H1 (cell line): ENCODE measurements around the gene ANAPC2. TPM values are rescaled to one million over a fixed set of nuclear protein-coding genes. Genes with fewer than 3 reads are reported as not detected.

Source experiments
- BRCA1 ChIP-seq: IDR thresholded peaks from 2 replicates; pipeline ENCODE4 v1.6.1; 2012; ENCODE audit warnings: low read depth, low read length, improper control_type of control experiment
- MAFK ChIP-seq: IDR thresholded peaks from 2 replicates; pipeline ENCODE4 v1.6.1; 2012; ENCODE audit warnings: low read depth, mild to moderate bottlenecking, improper control_type of control experiment, low read length
- RNF2 ChIP-seq: fragments of 200-900, 300-1000 bp; sonication (generic); IDR thresholded peaks from 2 replicates; pipeline ENCODE4 v1.7.1; 2016; ENCODE audit warnings: borderline replicate concordance, low read depth, mild to moderate bottlenecking, antibody characterized with exemption, low read length; ENCODE audit not compliant: poor library complexity, severe bottlenecking; ENCODE audit errors: missing control alignments
- SIN3A ChIP-seq, 2 experiments: IDR thresholded peaks in 1 of 2; conservative IDR thresholded peaks in 1 of 2; 2 replicates each; pipeline ENCODE4 v1.6.1; 2011 to 2012; ENCODE audit warnings: low read length in 2 of 2, improper control_type of control experiment in 1 of 2, low read depth in 1 of 2, mild to moderate bottlenecking in 1 of 2
- SIX5 ChIP-seq: IDR thresholded peaks from 2 replicates; pipeline ENCODE4 v1.6.1; 2011; ENCODE audit warnings: mild to moderate bottlenecking, low read depth, low read length
- SP4 ChIP-seq: IDR thresholded peaks from 2 replicates; pipeline ENCODE4 v1.6.1; 2012; ENCODE audit warnings: low read length, inconsistent platforms
- TBP ChIP-seq: IDR thresholded peaks from 2 replicates; pipeline ENCODE4 v1.6.1; 2011; ENCODE audit warnings: low read depth, low read length, improper control_type of control experiment
- YY1 ChIP-seq: IDR thresholded peaks from 2 replicates; pipeline ENCODE4 v1.6.1; 2011; ENCODE audit warnings: low read depth, mild to moderate bottlenecking, low read length
- polyA plus RNA-seq, 7 experiments: library from polyadenylated mRNA; depleted of rRNA in 3 of 7; stranded (reverse) in 5 of 7; unstranded in 2 of 7; fragments of >200 nt in 5 of 7; fragments of 200-250 nt in 2 of 7; gene quantifications; 1 replicate in 5 of 7; 2 replicates in 1 of 7; 4 replicates in 1 of 7; pipeline versions ENCODE4 v1.2.1 to v1.2.3, GENCODE V29; 2011 to 2013; ENCODE audit warnings: missing spikeins in 2 of 7, mixed read lengths in 2 of 7
- total RNA-seq: library from RNA; stranded (reverse); fragmentation: NEBNext Ultra II Directional; extraction: Animal tissue kit (Norgen Biotek cat#: 25700); gene quantifications from 2 replicates; pipeline ENCODE4 v1.2.1, GENCODE V29; 2021
- TF ChIP-seq, protein P1 (sequence below): fragments of 300-600 bp; sonication (generic); IDR thresholded peaks from 2 replicates; pipeline ENCODE4 v1.7.1; 2012; ENCODE audit warnings: low read length, moderate library complexity, mild to moderate bottlenecking, inconsistent platforms; ENCODE audit not compliant: insufficient replicate concordance
- TF ChIP-seq, protein P2 (sequence below): IDR thresholded peaks from 2 replicates; pipeline ENCODE4 v1.6.1; 2012; ENCODE audit warnings: inconsistent platforms

Gene ANAPC2
- total and polyA plus RNA-seq, 2 of the 8 experiments (the other 6 are each of a cell fraction or from before 2014, with no cell fraction given) = 30.2 to 37.7 TPM

DNA sequence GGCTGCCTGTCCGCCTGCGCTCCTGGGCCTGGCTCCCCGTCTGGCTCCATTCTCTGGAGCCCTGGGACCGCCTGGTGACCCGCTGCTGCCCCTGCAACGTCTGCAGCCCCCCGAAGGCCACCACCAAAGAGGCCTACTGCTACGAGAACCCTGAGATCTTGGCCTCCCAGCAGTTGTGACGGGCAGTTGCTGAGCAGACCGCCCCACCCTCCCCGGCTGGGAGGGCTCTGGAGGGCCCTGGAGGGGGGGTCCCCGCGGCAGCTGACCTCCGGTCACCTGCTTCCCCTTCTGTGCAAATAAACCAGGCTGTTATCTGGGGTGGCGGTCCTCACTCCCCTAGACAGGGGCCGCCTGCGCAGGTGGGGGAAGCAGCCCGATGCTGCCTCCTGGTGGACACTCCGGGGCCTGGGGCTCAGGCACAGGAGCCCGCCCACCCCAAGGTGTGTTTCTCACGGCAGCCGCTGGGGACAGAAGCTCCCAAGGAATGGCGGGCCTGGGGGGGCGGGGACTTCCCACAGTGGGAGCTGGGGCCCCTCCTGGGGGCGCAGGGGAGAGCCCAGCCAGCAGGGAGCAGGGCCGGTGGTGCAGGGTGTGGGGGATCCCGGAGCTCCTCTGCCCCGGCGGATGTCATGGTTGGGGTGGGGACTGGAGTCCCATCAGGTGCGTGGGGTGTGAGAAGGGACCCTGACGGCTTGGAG is 48.0 kb upstream of the ANAPC2 start (continued):
- TF ChIP-seq, protein P1, sequence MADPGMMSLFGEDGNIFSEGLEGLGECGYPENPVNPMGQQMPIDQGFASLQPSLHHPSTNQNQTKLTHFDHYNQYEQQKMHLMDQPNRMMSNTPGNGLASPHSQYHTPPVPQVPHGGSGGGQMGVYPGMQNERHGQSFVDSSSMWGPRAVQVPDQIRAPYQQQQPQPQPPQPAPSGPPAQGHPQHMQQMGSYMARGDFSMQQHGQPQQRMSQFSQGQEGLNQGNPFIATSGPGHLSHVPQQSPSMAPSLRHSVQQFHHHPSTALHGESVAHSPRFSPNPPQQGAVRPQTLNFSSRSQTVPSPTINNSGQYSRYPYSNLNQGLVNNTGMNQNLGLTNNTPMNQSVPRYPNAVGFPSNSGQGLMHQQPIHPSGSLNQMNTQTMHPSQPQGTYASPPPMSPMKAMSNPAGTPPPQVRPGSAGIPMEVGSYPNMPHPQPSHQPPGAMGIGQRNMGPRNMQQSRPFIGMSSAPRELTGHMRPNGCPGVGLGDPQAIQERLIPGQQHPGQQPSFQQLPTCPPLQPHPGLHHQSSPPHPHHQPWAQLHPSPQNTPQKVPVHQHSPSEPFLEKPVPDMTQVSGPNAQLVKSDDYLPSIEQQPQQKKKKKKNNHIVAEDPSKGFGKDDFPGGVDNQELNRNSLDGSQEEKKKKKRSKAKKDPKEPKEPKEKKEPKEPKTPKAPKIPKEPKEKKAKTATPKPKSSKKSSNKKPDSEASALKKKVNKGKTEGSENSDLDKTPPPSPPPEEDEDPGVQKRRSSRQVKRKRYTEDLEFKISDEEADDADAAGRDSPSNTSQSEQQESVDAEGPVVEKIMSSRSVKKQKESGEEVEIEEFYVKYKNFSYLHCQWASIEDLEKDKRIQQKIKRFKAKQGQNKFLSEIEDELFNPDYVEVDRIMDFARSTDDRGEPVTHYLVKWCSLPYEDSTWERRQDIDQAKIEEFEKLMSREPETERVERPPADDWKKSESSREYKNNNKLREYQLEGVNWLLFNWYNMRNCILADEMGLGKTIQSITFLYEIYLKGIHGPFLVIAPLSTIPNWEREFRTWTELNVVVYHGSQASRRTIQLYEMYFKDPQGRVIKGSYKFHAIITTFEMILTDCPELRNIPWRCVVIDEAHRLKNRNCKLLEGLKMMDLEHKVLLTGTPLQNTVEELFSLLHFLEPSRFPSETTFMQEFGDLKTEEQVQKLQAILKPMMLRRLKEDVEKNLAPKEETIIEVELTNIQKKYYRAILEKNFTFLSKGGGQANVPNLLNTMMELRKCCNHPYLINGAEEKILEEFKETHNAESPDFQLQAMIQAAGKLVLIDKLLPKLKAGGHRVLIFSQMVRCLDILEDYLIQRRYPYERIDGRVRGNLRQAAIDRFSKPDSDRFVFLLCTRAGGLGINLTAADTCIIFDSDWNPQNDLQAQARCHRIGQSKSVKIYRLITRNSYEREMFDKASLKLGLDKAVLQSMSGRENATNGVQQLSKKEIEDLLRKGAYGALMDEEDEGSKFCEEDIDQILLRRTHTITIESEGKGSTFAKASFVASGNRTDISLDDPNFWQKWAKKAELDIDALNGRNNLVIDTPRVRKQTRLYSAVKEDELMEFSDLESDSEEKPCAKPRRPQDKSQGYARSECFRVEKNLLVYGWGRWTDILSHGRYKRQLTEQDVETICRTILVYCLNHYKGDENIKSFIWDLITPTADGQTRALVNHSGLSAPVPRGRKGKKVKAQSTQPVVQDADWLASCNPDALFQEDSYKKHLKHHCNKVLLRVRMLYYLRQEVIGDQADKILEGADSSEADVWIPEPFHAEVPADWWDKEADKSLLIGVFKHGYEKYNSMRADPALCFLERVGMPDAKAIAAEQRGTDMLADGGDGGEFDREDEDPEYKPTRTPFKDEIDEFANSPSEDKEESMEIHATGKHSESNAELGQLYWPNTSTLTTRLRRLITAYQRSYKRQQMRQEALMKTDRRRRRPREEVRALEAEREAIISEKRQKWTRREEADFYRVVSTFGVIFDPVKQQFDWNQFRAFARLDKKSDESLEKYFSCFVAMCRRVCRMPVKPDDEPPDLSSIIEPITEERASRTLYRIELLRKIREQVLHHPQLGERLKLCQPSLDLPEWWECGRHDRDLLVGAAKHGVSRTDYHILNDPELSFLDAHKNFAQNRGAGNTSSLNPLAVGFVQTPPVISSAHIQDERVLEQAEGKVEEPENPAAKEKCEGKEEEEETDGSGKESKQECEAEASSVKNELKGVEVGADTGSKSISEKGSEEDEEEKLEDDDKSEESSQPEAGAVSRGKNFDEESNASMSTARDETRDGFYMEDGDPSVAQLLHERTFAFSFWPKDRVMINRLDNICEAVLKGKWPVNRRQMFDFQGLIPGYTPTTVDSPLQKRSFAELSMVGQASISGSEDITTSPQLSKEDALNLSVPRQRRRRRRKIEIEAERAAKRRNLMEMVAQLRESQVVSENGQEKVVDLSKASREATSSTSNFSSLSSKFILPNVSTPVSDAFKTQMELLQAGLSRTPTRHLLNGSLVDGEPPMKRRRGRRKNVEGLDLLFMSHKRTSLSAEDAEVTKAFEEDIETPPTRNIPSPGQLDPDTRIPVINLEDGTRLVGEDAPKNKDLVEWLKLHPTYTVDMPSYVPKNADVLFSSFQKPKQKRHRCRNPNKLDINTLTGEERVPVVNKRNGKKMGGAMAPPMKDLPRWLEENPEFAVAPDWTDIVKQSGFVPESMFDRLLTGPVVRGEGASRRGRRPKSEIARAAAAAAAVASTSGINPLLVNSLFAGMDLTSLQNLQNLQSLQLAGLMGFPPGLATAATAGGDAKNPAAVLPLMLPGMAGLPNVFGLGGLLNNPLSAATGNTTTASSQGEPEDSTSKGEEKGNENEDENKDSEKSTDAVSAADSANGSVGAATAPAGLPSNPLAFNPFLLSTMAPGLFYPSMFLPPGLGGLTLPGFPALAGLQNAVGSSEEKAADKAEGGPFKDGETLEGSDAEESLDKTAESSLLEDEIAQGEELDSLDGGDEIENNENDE = no peak
- TF ChIP-seq YY1 (peak; percentile 90), TBP (no peak), SIX5 (no peak), MAFK (no peak), SP4 (peak; percentile 93), BRCA1 (no peak), SIN3A (conservative IDR thresholded peaks at IDR 0.05 in 1 of 2, IDR thresholded peaks at IDR 0.05 in 1 of 2; ENCODE audit: low read depth in 1 of 2, low read length in 2 of 2) (peak in 1 of 2 experiments; percentile 34; a peak in 1 of 4 replicates), RNF2 (no peak)
- TF ChIP-seq, protein P2, sequence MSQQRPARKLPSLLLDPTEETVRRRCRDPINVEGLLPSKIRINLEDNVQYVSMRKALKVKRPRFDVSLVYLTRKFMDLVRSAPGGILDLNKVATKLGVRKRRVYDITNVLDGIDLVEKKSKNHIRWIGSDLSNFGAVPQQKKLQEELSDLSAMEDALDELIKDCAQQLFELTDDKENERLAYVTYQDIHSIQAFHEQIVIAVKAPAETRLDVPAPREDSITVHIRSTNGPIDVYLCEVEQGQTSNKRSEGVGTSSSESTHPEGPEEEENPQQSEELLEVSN = no peak
